ENCODE results near the gene ATG13. TPM values are rescaled to one million over a fixed set of nuclear protein-coding genes. Genes with fewer than 3 reads are reported as not detected.

ATG13 gene
- total RNA-seq, 1 donor from 2014 or later, result 85.6 TPM

GRCh38 chr11:46696212-46696558, 78.8 kb downstream of the ATG13 start:
- H3K27ac Mint-ChIP-seq (ENCODE audit: unreplicated experiment), result no peak overlapping the region
- TF ChIP-seq, protein P1, sequence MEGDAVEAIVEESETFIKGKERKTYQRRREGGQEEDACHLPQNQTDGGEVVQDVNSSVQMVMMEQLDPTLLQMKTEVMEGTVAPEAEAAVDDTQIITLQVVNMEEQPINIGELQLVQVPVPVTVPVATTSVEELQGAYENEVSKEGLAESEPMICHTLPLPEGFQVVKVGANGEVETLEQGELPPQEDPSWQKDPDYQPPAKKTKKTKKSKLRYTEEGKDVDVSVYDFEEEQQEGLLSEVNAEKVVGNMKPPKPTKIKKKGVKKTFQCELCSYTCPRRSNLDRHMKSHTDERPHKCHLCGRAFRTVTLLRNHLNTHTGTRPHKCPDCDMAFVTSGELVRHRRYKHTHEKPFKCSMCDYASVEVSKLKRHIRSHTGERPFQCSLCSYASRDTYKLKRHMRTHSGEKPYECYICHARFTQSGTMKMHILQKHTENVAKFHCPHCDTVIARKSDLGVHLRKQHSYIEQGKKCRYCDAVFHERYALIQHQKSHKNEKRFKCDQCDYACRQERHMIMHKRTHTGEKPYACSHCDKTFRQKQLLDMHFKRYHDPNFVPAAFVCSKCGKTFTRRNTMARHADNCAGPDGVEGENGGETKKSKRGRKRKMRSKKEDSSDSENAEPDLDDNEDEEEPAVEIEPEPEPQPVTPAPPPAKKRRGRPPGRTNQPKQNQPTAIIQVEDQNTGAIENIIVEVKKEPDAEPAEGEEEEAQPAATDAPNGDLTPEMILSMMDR (IDR thresholded peaks at IDR 0.05; ENCODE audit: unreplicated experiment), result no peak
- peaks cover 14% of the 10 kb centered on the region for H3K4me1 Mint-ChIP-seq (ENCODE audit: unreplicated experiment)
- H3K27me3 Mint-ChIP-seq (ENCODE audit: unreplicated experiment), result peaks cover 12% of the 10 kb centered on the region
- no peak for DNase-seq (ENCODE audit: low spot score)
- no peaks in the 10 kb centered on the region for H3K9me3 Mint-ChIP-seq (ENCODE audit: unreplicated experiment)
- H3K4me3 Mint-ChIP-seq (ENCODE audit: unreplicated experiment), result no peak overlapping the region
- H3K36me3 Mint-ChIP-seq (ENCODE audit: low read depth, unreplicated experiment), result peaks cover 19% of the 10 kb centered on the region

- no peak overlapping the region for H3K4me3 Mint-ChIP-seq (ENCODE audit: unreplicated experiment)
- peaks cover 22% of the 10 kb centered on the region for H3K4me1 Mint-ChIP-seq (ENCODE audit: unreplicated experiment)
These were observed 80.0 kb downstream of the ATG13 start for GRCh38 chr11:46697303-46697702.

DNA sequence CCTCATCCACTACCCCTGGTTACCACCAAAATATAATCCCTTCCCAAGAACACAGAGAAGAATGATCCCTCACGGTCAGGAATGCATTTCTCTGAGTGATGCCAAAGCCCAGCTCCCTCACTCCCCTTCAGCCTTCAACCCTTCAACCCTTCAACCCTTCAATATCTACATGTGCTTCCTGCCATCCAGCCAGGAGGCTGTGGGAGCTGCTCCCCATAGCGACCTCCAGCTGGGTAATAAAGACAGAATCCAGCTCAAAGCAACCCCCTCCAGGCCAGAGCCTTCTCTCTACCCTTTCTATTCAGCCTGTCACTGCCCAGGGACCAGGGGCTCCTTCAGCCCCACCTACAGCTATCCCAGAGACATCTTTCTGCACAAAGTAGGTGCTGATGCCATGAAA, 80.4 kb downstream of the ATG13 start:
- Mint-ChIP-seq H3K9me3 (ENCODE audit: unreplicated experiment) (no peaks in the 10 kb centered on the region), H3K27me3 (ENCODE audit: unreplicated experiment) (peaks cover 18% of the 10 kb centered on the region), H3K4me1 (ENCODE audit: unreplicated experiment) (peaks cover 26% of the 10 kb centered on the region), H3K4me3 (ENCODE audit: unreplicated experiment) (no peak overlapping the region), H3K36me3 (ENCODE audit: low read depth, unreplicated experiment) (peaks cover 30% of the 10 kb centered on the region), H3K27ac (ENCODE audit: unreplicated experiment) (no peak overlapping the region)
- no peak for DNase-seq (ENCODE audit: low spot score)
- TF ChIP-seq, protein P1 (IDR thresholded peaks at IDR 0.05; ENCODE audit: unreplicated experiment), result no peak

More at GRCh38 chr11:46697303-46697702, 80.0 kb downstream of the ATG13 start:
- Mint-ChIP-seq H3K27me3 (ENCODE audit: unreplicated experiment) (peaks cover 14% of the 10 kb centered on the region), H3K27ac (ENCODE audit: unreplicated experiment) (no peak overlapping the region), H3K36me3 (ENCODE audit: low read depth, unreplicated experiment) (peaks cover 26% of the 10 kb centered on the region), H3K9me3 (ENCODE audit: unreplicated experiment) (no peaks in the 10 kb centered on the region)
- DNase-seq (ENCODE audit: low spot score), result no peak
- TF ChIP-seq, protein P1 (IDR thresholded peaks at IDR 0.05; ENCODE audit: unreplicated experiment), result no peak

- Mint-ChIP-seq H3K36me3 (ENCODE audit: low read depth, unreplicated experiment) (peaks cover 35% of the 10 kb centered on the region), H3K4me3 (ENCODE audit: unreplicated experiment) (peak overlapping the region; percentile 84), H3K9me3 (ENCODE audit: unreplicated experiment) (no peaks in the 10 kb centered on the region), H3K27me3 (ENCODE audit: unreplicated experiment) (peaks cover 19% of the 10 kb centered on the region), H3K27ac (ENCODE audit: unreplicated experiment) (peak overlapping the region; percentile 48), H3K4me1 (ENCODE audit: unreplicated experiment) (peaks cover 27% of the 10 kb centered on the region)
- no peak for DNase-seq (ENCODE audit: low spot score)
- TF ChIP-seq, protein P1 (IDR thresholded peaks at IDR 0.05; ENCODE audit: unreplicated experiment), result no peak
These were observed 81.2 kb downstream of the ATG13 start for GRCh38 chr11:46698597-46698996.

- peaks cover 18% of the 10 kb centered on the region for H3K27me3 Mint-ChIP-seq (ENCODE audit: unreplicated experiment)
- H3K9me3 Mint-ChIP-seq (ENCODE audit: unreplicated experiment), result no peaks in the 10 kb centered on the region
- peaks cover 30% of the 10 kb centered on the region for H3K4me1 Mint-ChIP-seq (ENCODE audit: unreplicated experiment)
- DNase-seq (ENCODE audit: low spot score), result peak; percentile 94
- TF ChIP-seq, protein P1 (IDR thresholded peaks at IDR 0.05; ENCODE audit: unreplicated experiment), result no peak
- peak within 1 kb of the TSS; percentile 98 for H3K27ac Mint-ChIP-seq (ENCODE audit: unreplicated experiment)
- peak within 1 kb of the TSS; percentile 98 for H3K4me3 Mint-ChIP-seq (ENCODE audit: unreplicated experiment)
- peaks cover 34% of the 10 kb centered on the region for H3K36me3 Mint-ChIP-seq (ENCODE audit: low read depth, unreplicated experiment)
These were observed 83.1 kb downstream of the ATG13 start, which contains the start of the genes ARHGAP1 and ZNF408 for GRCh38 chr11:46700241-46701077. ARHGAP1 (minus strand) TSS chr11:46700619; CDS start chr11:46696107, 4,512 bp downstream. ZNF408 (plus strand) TSS chr11:46701031; CDS start chr11:46701048, 17 bp downstream.

All from endothelial cell (in vitro differentiated cells).